ENCODE measurements around the gene EFNA3.

The EFNA3 gene

GRCh38 chr1:155127967-155128754, 49.5 kb downstream of the EFNA3 start:
- ChIA-PET POLR2A (interaction anchor here (0.6 to 3.5 kb wide), 9 partner anchors 12 to 201 kb away, joined by 3 to 17 read pairs (median 4); partner anchors contain the start of genes DPM3 and KRTCAP2), CTCF (interaction anchor here (0.5 to 8.1 kb wide), 8 partner anchors 13 to 45 kb away, joined by 3 to 54 read pairs (median 5); partner anchors contain the start of gene KRTCAP2)
- Histone ChIP-seq H3K36me3 (ENCODE audit: control insufficient read depth in 2 of 2, insufficient read depth in 1 of 2, low read length in 2 of 2) (peaks cover 3 to 21% of the 10 kb centered on the region in 2 experiments; a peak in 2 of 3 replicates), H3K9me3 (ENCODE audit: control insufficient read depth, insufficient read depth, low read depth, low read length) (no peaks in the 10 kb centered on the region), H3K4me1 (ENCODE audit: control insufficient read depth, insufficient read depth, low read length) (peaks cover 21% of the 10 kb centered on the region), H3K4me3 (ENCODE audit: low read depth, low read length) (peak overlapping the region; percentile 62), H3K27ac (ENCODE audit: extremely low read depth, low read depth, low read length) (peak overlapping the region; percentile 75; the same call in 1 of the 2 replicates)
- TF ChIP-seq ZNF660 (tag by site-specific recombination; IDR thresholded peaks at IDR 0.05), result no peak
- no peak for TF ChIP-seq ZNF549 (tag by site-specific recombination; IDR thresholded peaks at IDR 0.05)
- no peak for TF ChIP-seq PBX3 (CRISPR knock-in tag; IDR thresholded peaks at IDR 0.05)
- no peak for TF ChIP-seq ZNF140 (tag by site-specific recombination; IDR thresholded peaks at IDR 0.05)
- no peak for TF ChIP-seq TCF7L2 (IDR thresholded peaks at IDR 0.05; ENCODE audit: borderline replicate concordance, low read depth, low read length)
- no peak for TF ChIP-seq HOXC10 (CRISPR knock-in tag; IDR thresholded peaks at IDR 0.05)
- no peak for TF ChIP-seq ATF2 (tag by site-specific recombination; IDR thresholded peaks at IDR 0.05; ENCODE audit: low read depth)
- no peak for TF ChIP-seq YY2 (tag by site-specific recombination; IDR thresholded peaks at IDR 0.05)
- TF ChIP-seq ZNF311 (tag by site-specific recombination; IDR thresholded peaks at IDR 0.05; ENCODE audit: borderline replicate concordance), result no peak
- TF ChIP-seq GLIS1 (tag by site-specific recombination; IDR thresholded peaks at IDR 0.05), result no peak; the same call in 1 of the 2 replicates
- no peak for TF ChIP-seq ZNF248 (tag by site-specific recombination; IDR thresholded peaks at IDR 0.05)
- no peak for TF ChIP-seq ZNF202 (tag by site-specific recombination; IDR thresholded peaks at IDR 0.05; ENCODE audit: borderline replicate concordance)
- no peak for TF ChIP-seq ZBTB26 (tag by site-specific recombination; optimal IDR thresholded peaks at IDR 0.05)
- TF ChIP-seq ZNF510 (tag by site-specific recombination; IDR thresholded peaks at IDR 0.05; ENCODE audit: insufficient replicate concordance), result no peak
- TF ChIP-seq GLIS2 (tag by site-specific recombination; IDR thresholded peaks at IDR 0.05), result 0 out of 2 replicates have a peak, but pooled peaks have one; percentile 20
- no peak for TF ChIP-seq ZEB2 (tag by site-specific recombination; IDR thresholded peaks at IDR 0.05)
- 0 out of 2 replicates have a peak, but pooled peaks have one; percentile 7 for TF ChIP-seq PATZ1 (tag by site-specific recombination; IDR thresholded peaks at IDR 0.05)
- TF ChIP-seq ZNF621 (tag by site-specific recombination; IDR thresholded peaks at IDR 0.05), result no peak
- TF ChIP-seq FEZF1 (tag by site-specific recombination; IDR thresholded peaks at IDR 0.05), result no peak
- TF ChIP-seq OSR2 (tag by site-specific recombination; IDR thresholded peaks at IDR 0.05), result no peak
- no peak for TF ChIP-seq ZSCAN16 (tag by site-specific recombination; IDR thresholded peaks at IDR 0.05)
- peak; percentile 16; the same call in 1 of the 2 replicates for TF ChIP-seq ZNF335 (tag by site-specific recombination; conservative IDR thresholded peaks at IDR 0.05)
- TF ChIP-seq HIC1 (tag by site-specific recombination; IDR thresholded peaks at IDR 0.05), result peak; percentile 50; the same call in 1 of the 2 replicates
- TF ChIP-seq ZNF133 (tag by site-specific recombination; IDR thresholded peaks at IDR 0.05), result no peak
- TF ChIP-seq ZBTB17 (tag by site-specific recombination; IDR thresholded peaks at IDR 0.05), result peak; percentile 81
- no peak for TF ChIP-seq ZNF341 (tag by site-specific recombination; IDR thresholded peaks at IDR 0.05; ENCODE audit: low read depth)
- no peak for TF ChIP-seq ZNF155 (tag by site-specific recombination; IDR thresholded peaks at IDR 0.05)
- TF ChIP-seq ZNF692 (tag by site-specific recombination; IDR thresholded peaks at IDR 0.05), result peak; percentile 28; the same call in 1 of the 2 replicates

All from HEK293 (cell line).